Loucy (cell line): Measurements from ENCODE around the gene DEPDC4.
"Not testable (repeated sequence)": the region's sequence is repeated elsewhere in the genome, so short reads cannot be mapped to it uniquely, and the experiment has no call there.

ENCODE experiments used
- H2AFZ ChIP-seq: fragments of 200-600 bp; sonication (generic); 2 replicates; pipeline ENCODE4 v1.6.0; 2016; ENCODE audit warnings: antibody characterized with exemption, mild to moderate bottlenecking, low read length, moderate library complexity
- H3F3A ChIP-seq: fragments of 200-600 bp; 2 replicates; pipeline ENCODE4 v1.6.0; 2016; ENCODE audit warnings: antibody characterized with exemption, low read depth, mild to moderate bottlenecking
- H3K27me3 ChIP-seq: fragments of 200-600 bp; sonication (generic); 2 replicates; pipeline ENCODE4 v1.6.1; 2014; ENCODE audit warnings: low read length, mild to moderate bottlenecking; ENCODE audit not compliant: insufficient read depth, poor library complexity, severe bottlenecking
- H3K36me3 ChIP-seq: fragments of 200-600 bp; sonication (generic); 2 replicates; pipeline ENCODE4 v1.6.1; 2016; ENCODE audit warnings: low read length; ENCODE audit not compliant: insufficient read depth
- H3K4me1 ChIP-seq: fragments of 200-600 bp; sonication (generic); 2 replicates; pipeline ENCODE4 v1.5.1; 2014; ENCODE audit warnings: low read length, mild to moderate bottlenecking; ENCODE audit not compliant: insufficient read depth, poor library complexity, severe bottlenecking
- H3K4me2 ChIP-seq: fragments of 200-600 bp; sonication (generic); 2 replicates; pipeline ENCODE4 v1.6.0; 2014; ENCODE audit warnings: antibody characterized with exemption, low read length, low read depth, mild to moderate bottlenecking; ENCODE audit not compliant: poor library complexity, severe bottlenecking
- H3K4me3 ChIP-seq: fragments of 200-600 bp; sonication (generic); 2 replicates; pipeline ENCODE4 v1.5.1; 2014; ENCODE audit warnings: low read length, mild to moderate bottlenecking, mixed read lengths; ENCODE audit not compliant: poor library complexity, severe bottlenecking
- H3K79me2 ChIP-seq: fragments of 200-600 bp; sonication (generic); 2 replicates; pipeline ENCODE4 v1.6.1; 2014; ENCODE audit warnings: low read length; ENCODE audit not compliant: insufficient read depth
- H3K9ac ChIP-seq: fragments of 200-600 bp; sonication (generic); 2 replicates; pipeline ENCODE4 v1.6.0; 2014; ENCODE audit warnings: mild to moderate bottlenecking, low read depth, low read length, moderate library complexity; ENCODE audit not compliant: poor library complexity, severe bottlenecking
- H3K9me2 ChIP-seq: fragments of 200-600 bp; sonication (generic); replicated peaks from 2 replicates; pipeline ENCODE4 v1.6.1; 2016; ENCODE audit warnings: low read depth, low read length, mixed read lengths
- H3K9me3 ChIP-seq: fragments of 200-600 bp; sonication (generic); 2 replicates; pipeline ENCODE4 v1.6.1; 2014; ENCODE audit warnings: mild to moderate bottlenecking, antibody characterized with exemption, low read length, low read depth; ENCODE audit not compliant: insufficient read depth
- H4K20me1 ChIP-seq: fragments of 200-600 bp; sonication (generic); 2 replicates; pipeline ENCODE4 v1.6.0; 2014; ENCODE audit warnings: antibody characterized with exemption, low read length, mild to moderate bottlenecking; ENCODE audit not compliant: insufficient read depth, poor library complexity, severe bottlenecking
- CTCF ChIP-seq: fragments of 200-600 bp; sonication (generic); conservative IDR thresholded peaks from 2 replicates; pipeline ENCODE4 v1.5.1; 2014; ENCODE audit warnings: mild to moderate bottlenecking, antibody characterized with exemption, low read length
- EZH2phosphoT487 ChIP-seq: fragments of 200-600 bp; IDR thresholded peaks from 2 replicates; pipeline ENCODE4 v1.6.1; 2018; ENCODE audit warnings: antibody characterized with exemption, mild to moderate bottlenecking, moderate library complexity, borderline replicate concordance

Gene DEPDC4

GRCh38 chr12:100229876-100230275 lies 37.0 kb downstream of the DEPDC4 start:
- TF ChIP-seq CTCF (no peak), EZH2phosphoT487 (no peak)
- H2AFZ ChIP-seq: no peak overlapping the region
- H3F3A ChIP-seq: no peaks in the 10 kb centered on the region

GRCh38 chr12:100229036-100229635 lies 37.7 kb downstream of the DEPDC4 start:
- H3F3A ChIP-seq: no peaks in the 10 kb centered on the region
- no peak overlapping the region for H3K9ac ChIP-seq
- no peaks in the 10 kb centered on the region for H3K4me1 ChIP-seq
- no peak overlapping the region for H2AFZ ChIP-seq
- H3K4me2 ChIP-seq: no peak overlapping the region
- H3K36me3 ChIP-seq: peaks cover 8% of the 10 kb centered on the region; the same call in 1 of the 2 replicates
- H3K79me2 ChIP-seq: no peaks in the 10 kb centered on the region
- H3K9me2 ChIP-seq: no peaks in the 10 kb centered on the region
- H4K20me1 ChIP-seq: no peaks in the 10 kb centered on the region
- no peaks in the 10 kb centered on the region for H3K9me3 ChIP-seq
- TF ChIP-seq CTCF (peak; percentile 57), EZH2phosphoT487 (no peak)
- H3K27me3 ChIP-seq: no peaks in the 10 kb centered on the region
- no peak overlapping the region for H3K4me3 ChIP-seq

More at GRCh38 chr12:100229876-100230275, 37.0 kb downstream of the DEPDC4 start:
- H3K4me2 ChIP-seq: no peak overlapping the region
- H4K20me1 ChIP-seq: no peaks in the 10 kb centered on the region
- no peaks in the 10 kb centered on the region for H3K79me2 ChIP-seq
- no peaks in the 10 kb centered on the region for H3K27me3 ChIP-seq
- no peaks in the 10 kb centered on the region for H3K9me2 ChIP-seq
- peaks cover 4% of the 10 kb centered on the region; the same call in 1 of the 2 replicates for H3K36me3 ChIP-seq
- H3K4me3 ChIP-seq: no peak overlapping the region
- no peaks in the 10 kb centered on the region for H3K9me3 ChIP-seq
- no peak overlapping the region for H3K9ac ChIP-seq
- no peaks in the 10 kb centered on the region for H3K4me1 ChIP-seq

- H3K79me2 ChIP-seq: no peaks in the 10 kb centered on the region
- no peaks in the 10 kb centered on the region for H3K9me3 ChIP-seq
- no peaks in the 10 kb centered on the region for H3K9me2 ChIP-seq
- H3K36me3 ChIP-seq: peaks cover 22% of the 10 kb centered on the region; the same call in 1 of the 2 replicates
- no peak overlapping the region for H2AFZ ChIP-seq
- H3F3A ChIP-seq: no peaks in the 10 kb centered on the region
- no peak overlapping the region for H3K4me3 ChIP-seq
- no peak overlapping the region for H3K4me2 ChIP-seq
- no peaks in the 10 kb centered on the region for H4K20me1 ChIP-seq
- H3K4me1 ChIP-seq: no peaks in the 10 kb centered on the region
- no peak overlapping the region for H3K9ac ChIP-seq
- no peaks in the 10 kb centered on the region for H3K27me3 ChIP-seq
- no peak for TF ChIP-seq EZH2phosphoT487
- TF ChIP-seq CTCF: no peak
Measured at GRCh38 chr12:100225491-100225890, 41.4 kb downstream of the DEPDC4 start.

- peaks cover 47% of the 10 kb centered on the region; the same call in 1 of the 2 replicates for H3K36me3 ChIP-seq
- not testable (repeated sequence) for H3K9me3 ChIP-seq, H3K4me3 ChIP-seq, H3K9me2 ChIP-seq, H2AFZ ChIP-seq, H4K20me1 ChIP-seq, H3K27me3 ChIP-seq, H3K9ac ChIP-seq, H3F3A ChIP-seq, H3K4me2 ChIP-seq, H3K79me2 ChIP-seq, H3K4me1 ChIP-seq
Measured at GRCh38 chr12:100222173-100222572, 44.7 kb downstream of the DEPDC4 start.
